SK-N-DZ (cell line): ENCODE results near the gene ATR. TPM values are rescaled to one million over a fixed set of nuclear protein-coding genes. Genes with fewer than 3 reads are reported as not detected.
"Not testable (repeated sequence)": the region's sequence is repeated elsewhere in the genome, so short reads cannot be mapped to it uniquely, and the experiment has no call there.

Source experiments
- DNase-seq: peaks from one replicate; pipeline ENCODE4 v3.0.0-alpha.2; 2015; ENCODE audit warnings: low spot score
- polyA plus RNA-seq, 2 experiments: library from polyadenylated mRNA; depleted of rRNA; stranded (reverse); fragments of >200 nt; gene quantifications; 2 replicates each; pipeline ENCODE4 v1.2.3, GENCODE V29; 2014

Gene ATR
- 13.4 and 18.3 TPM in 2 replicates for polyA plus RNA-seq (2014; cell fraction: cytosol; rRNA removed)
- polyA plus RNA-seq (2014; cell fraction: nucleus; rRNA removed), result 51.5 and 63.8 TPM in 2 replicates

DNA sequence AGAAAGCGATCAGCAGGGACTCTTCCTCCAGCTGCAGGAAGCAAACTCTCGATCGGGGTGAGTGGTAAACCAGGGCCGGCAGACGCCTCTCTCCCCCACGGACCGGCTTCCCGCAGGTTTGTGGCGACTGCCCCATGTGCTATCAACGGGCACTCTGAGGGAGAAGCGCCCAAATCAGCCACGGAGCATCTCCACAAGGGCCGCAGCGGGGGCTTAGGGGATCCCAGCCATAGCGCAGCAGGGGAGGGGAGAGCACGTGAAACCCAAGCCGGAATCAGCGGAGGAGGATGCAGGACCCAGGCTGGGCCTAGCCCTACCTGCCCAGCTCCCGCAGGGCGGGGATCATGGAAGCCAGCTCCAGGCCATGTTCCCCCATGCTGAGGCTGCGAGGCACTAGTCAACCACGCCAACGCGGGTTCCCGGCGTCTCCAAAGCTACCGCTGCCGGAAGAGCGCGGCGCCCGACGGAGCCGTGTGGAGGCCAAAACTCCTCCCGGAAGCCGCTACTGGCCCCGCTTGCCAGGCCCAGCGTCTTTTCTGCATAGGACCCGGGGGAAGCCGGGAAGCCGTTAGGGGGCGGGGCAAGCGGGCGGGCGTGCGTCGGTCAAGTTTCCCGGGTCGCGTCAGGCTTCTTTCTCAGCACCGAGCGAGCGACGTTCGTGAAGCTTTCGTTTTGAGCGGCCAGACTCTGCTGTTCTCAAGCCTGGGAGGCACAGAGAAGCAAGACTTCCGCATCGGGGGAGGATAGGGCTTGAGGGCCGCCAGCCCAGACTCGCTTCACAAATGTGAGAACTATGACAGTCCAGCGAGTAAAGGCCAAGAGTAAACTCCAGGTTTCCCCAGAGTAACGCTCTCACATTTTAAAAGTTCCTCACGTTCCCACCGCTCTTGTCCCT, at the start of gene ATR:
Gene ATR, minus strand, starts transcription at position 405 of the 895 bp plus-strand sequence. Its CDS starts 29 bp downstream, at position 376.
- DNase-seq, result peak; percentile 94

DNA sequence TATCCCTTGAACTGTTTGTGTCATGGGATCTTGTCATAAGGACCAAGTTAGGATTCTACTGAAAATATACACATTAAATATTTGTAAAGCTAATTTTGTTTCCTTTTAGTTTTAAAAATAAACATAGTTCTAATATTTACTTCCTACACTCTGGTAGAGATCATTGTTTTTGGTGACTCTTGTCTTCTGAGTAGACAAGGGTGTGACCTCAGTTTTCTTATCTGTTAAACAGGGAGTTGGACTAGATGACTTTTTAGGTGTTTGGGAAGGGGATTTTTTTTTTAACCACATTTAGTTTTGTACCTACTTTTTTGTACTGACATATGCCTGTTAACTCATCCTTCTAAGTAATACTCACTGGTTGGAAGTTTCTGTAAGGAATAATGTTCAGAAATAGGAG, 48.4 kb upstream of the ATR start:
- no peak for DNase-seq

DNA sequence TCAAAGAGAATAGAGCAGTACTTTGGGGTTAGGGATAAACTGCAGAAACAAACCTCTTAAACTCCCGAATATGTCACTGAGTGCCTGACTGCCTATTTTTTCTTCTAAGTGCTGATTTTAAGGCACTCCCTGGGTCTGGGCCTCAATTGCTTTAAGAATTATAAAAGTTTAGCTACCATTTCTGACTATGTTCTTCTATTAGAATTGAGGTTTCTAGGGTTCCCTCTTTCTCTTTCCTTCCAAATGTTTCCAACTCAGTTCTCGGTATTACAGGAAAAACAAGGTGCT, 46.6 kb upstream of the ATR start:
- no peak for DNase-seq

DNA sequence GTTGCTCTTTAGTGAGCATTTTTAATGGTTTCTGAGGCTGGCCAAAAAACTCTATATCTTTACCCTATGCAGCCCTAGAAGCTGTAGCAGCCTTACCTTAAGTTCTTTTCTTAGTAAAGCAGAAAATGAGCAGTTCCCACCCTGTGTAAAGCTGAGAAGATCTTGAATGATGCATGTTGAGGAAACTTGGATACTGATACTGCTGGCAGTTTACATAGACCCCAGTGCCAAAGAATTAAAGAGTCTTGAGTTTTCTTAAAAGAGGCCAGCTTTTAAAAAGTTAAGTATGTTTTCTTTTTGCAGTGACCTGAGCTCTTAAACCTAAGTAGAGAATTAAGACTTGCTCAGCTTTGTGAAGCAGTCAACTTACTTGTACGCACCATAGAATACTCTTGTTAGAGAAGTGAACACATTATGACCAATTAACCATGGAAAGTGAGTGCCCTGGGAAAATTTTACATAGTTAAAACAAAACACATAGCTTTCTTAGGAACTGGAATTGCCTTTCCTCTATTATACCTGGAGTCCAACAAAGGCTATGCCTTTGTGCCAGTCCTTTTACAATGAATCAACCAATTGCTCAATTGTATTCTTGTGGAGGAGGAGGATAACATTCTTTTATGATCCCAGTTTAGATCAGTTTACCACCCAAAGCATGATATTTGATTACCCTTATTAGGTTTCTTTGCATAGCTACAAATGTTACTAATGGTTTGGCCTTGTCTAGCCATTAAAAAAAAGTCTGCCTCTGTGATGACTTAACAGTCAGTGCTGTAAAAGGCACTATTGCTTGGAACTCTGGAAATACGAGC, 46.0 kb upstream of the ATR start:
- DNase-seq, result no peak

DNA sequence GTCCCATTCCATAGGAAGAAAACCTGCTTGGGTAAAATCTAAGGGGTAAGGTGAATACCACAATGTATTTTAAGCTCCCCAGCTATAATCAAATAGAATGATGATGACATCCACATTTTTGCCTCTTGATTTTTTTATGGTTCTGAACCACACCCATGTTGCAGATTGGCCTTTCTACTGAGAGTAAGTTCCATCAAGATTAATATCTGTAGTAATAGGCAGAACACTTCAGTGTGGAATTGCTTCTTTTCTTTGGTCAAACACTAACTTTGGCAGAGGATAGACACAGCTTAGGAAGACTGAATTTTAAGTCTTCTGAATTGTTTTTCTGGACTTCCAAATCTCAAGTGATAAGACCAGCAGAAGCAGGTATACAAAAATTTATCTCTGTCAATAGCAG, 44.7 kb upstream of the ATR start:
- no peak for DNase-seq

DNA sequence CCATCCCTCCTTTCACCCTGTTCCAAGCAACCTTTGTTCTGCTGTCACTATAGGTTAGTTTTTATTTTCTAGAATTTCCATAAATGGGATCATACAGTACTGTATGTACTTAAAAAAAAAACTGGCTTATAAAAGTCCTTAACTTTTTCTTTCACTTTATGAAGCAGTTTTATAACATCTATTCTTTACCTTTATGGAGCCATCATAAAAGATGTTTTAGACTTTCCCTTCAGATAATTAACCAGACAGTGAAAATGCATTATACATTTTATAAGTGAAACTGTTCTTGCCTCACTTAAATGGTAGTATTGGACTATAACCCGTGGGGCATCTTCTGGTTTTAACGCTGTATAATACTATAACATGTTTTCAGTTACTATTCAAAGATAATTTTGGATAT, 43.9 kb upstream of the ATR start:
- no peak for DNase-seq

DNA sequence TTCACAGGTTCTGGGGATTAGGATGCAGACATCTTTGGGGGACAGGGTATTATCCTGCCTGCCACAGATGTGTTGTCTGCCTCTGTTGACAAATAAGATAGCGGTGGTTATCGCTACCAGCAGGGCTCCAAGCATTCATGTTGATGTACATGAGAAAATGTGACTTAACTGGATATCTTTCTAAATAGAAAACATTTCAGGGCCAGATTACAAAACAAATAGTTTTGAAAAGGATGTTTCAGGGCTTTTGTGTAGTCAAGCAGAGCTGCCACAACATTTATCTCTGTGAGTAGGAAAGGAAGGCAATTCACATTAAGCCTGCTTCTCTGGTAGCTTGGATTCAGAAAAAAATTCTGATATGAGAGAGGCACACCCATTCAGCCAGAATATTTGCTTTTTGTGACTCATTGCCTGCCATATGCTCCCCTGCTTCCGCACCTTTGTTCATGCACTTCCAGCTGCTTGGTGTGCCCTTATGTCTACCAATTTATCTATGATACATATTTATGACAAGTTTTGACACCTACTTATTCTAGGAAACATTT, 40.5 kb upstream of the ATR start:
- DNase-seq, result no peak

DNA sequence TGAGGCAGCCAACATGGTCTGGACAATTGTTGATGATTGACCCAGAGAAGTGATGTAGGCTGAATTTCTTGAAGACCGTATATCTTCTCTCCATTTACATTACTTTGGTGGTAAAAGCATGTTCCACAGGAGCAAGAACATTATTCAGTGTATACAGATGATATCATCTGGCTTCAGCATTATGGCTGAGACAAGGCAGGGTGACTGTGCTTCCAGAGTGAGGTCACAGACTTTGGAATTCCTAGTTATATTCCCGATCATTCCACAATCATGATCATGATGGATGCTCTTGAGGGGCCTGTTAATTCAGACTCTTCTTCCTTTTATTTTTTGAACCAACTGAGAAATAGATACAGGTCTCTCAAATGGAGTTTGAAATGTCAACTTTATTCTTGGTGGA, 36.6 kb upstream of the ATR start:
- DNase-seq, result no peak

DNA sequence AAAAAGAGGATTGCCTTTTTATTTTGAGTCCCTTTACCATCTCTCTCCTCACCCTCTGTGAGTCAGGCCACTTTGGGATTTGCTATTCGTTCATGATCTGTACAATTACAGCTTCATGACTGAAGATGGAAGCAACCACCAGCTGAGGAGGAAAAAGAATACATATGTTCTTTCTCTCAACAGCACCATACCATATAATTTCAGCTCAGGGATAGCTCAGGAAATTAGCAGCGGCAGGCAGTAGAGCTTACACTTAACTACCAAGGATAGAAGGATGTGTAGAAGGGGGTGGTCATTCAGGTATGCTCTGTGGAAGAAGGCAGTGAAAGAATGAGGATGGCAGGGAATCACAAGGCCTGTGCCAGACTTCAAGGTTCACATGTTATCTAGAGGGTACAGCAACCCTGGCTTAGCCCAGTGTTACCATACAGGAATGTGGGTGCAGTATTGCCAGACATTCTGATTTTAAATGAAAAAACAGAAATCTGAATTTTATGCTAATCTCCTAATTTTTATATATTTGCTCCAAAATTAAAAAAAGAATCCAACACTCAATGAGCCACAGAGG, 35.6 kb upstream of the ATR start:
- DNase-seq, result no peak

DNA sequence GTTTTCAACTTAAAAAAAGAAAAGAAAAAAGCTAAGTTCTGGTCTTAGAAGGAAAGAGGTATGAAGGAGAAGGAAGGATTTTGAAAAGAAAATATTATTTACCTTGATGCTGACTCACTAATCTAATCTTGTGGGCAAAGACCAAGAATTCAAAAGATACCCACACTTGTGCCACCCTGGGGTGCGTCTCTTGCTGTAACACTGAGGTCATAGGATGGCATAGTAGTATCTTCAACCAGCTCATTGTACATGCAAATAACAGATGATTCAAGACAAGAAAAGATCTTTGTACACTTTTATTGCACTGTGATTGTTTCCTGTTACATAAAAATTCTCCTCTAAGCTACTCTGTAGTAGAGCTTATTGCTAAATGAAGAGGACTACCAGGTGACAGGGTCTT, 35.0 kb upstream of the ATR start:
- DNase-seq, result no peak

DNA sequence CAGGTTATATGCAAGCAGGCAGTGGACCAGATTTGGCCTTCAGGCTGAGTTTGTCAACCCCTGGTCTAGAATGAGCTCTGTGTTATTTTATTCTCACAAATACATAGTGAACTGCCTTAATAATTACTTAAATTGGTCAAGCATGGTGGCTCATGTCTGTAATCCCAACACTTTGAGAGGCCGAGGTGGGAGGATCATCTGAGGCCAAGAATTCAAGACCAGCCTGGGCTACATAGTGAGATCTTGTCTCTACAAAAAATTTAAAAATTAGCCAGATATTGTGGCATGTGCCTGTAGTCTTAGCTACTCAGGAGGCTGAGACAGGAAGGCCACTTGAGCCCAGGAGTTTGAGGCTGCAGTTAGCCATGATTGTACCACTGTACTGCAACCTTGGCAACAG, 32.7 kb upstream of the ATR start:
- no peak for DNase-seq

DNA sequence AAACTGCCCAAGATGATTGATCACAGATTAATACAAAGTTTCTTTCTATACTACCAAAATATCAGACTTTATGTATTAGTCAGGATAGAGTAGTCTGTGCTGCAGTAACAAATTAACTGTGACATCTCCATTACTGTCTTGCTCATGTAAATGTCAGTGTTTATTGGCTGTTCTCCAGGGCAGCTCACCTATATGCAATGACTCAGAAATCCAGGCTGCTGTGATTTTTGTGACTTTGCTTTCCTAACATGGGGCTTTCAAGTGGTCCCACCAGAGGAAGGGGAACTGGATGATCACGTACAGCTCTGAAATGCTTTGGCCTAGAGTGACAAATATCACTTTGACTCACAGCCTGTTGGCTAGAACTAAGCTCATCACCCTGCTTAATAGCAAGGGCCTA, 30.6 kb upstream of the ATR start:
- no peak for DNase-seq

DNA sequence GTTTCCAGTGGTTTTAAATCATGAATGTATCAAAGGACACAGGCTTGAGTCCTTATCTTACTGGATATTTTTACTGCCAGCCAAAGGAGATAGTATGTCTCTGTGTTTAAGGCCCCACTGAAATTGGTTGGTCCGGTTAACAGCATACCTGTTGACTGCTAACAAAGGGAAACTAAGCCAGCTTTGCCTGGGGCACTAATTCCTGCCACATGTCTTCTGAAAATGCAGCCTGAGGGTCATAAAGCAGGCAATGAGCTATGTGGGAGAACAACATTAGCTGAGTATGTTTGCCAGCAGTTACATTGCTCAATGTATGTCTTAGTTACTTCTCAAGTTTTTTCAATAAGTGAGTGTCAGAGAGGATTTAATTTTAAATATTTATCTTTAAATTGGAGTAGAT, 30.1 kb upstream of the ATR start:
- no peak for DNase-seq

DNA sequence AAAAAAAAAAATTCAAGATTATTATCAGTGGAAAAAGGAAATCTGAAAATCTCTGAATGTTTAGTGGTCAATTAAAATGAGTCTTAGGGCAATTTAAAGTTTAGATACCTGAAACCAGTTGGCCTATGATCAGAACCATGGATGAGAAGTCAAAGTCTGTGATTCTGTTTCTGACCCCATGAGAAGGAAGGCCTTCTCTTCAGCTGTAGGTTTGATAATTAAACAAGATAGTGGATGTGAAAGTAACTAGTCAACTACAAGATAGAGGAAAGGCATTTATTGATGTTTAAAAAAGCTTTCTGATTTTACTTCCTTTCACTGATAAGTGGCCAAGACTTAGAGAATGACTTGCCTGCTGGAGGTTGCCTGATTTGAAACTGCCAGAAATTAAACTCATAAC, 26.4 kb upstream of the ATR start:
- no peak for DNase-seq

DNA sequence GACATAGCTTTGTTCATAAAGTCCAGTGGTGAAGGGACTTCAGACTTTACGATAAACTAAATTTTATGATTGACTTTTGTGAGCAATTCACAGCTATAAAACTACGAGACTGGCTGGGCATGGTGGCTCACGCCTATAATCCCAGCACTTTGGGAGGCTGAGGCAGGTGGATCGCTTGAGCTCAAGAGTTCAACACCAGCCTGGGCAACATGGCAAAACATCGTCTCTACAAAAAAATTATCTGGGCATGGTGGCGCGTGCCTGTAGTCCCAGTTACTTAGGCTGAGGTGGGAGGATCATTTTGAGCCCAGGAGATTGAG, 24.8 kb upstream of the ATR start:
- not testable (repeated sequence) for DNase-seq

DNA sequence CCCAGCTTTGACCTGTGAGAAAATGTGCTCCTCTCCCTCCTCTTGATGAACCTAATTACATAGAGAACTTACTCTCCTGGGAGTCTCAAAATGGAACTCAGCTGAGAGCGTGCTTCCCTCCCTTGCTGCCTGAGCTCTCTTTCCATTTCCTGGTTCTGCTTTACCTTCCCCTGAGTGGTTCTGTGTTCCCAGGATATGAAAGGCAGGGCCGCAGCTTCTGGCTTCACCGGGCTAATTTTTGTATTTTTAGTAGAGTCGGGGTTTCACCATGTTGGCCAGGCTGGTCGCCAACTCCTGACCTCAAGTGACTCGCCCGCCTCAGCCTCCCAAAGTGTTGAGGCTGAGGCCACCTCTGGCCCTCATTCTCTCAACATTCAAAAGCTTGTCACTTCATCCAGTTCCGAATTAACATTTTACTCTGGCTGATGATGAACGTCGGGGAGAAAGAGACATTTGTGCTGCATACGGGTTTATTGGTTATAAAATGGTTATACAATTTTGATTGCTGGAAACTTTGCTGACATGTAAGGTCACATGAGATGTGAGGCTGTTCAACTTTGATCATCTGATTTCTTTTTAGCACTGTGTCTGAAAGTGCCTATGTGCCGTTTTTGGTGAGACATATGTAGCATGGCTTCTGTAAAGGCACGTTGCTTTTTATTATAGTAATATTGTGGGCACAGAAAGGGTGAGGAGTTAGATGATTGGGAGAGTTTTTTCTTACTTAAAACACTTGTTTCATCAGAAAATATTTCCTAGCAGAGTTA, 24.3 kb upstream of the ATR start:
- no peak for DNase-seq

DNA sequence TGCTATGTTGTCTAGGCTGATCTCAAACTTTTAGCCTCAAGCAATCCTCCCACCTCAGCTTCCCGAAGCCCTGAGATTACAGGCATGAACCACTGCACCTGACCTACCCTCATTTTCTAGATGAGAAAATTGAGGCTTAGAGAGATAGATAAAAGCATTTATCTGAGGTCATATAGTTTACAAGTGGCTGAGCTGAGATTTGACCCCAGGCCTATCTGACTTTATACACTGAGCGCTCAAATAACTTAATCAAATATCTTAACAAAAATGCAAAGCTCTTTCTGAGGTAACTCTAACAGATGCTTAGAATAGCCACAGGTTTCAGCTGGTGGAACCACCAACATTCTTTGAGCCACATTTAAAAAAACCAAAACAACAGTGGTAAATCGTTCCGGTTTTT, 23.2 kb upstream of the ATR start:
- no peak for DNase-seq

DNA sequence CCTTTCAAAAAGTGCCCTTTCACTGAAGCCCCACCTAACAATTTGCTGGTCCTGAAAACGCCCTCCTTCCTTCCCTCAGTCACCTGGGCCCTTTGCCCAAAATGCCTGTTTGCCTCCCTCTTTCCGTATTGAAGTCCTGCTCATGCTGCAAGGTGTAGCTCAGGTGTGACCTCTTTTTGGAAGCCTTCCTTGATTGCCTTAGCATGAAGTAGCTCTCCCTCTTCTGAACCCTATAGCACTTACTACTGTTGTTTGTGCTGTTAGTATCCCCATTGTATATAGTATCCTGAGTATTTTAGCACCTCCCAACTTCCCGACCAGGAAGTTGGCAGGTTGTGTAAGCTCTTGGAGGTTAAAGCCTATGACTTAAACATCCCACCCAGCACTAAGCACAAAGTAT, 19.4 kb upstream of the ATR start:
- DNase-seq, result no peak

DNA sequence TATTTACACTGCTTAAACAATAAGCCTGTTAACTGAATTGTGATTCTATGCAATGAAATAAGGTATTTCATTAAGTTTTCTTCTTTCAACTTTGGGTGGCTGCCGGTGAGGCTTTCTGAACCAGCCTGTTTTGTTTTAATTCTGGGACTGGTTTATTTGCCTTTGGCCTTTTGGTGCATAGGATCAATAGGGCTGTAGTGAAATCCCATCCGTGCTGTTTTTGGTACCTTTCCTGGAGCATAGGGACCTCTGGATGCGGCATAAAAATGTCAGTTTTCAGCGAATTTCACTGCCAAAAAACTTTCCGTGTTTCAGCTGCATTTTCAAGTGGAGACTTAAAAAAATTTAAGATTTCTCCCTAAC, 18.2 kb upstream of the ATR start:
- no peak for DNase-seq

DNA sequence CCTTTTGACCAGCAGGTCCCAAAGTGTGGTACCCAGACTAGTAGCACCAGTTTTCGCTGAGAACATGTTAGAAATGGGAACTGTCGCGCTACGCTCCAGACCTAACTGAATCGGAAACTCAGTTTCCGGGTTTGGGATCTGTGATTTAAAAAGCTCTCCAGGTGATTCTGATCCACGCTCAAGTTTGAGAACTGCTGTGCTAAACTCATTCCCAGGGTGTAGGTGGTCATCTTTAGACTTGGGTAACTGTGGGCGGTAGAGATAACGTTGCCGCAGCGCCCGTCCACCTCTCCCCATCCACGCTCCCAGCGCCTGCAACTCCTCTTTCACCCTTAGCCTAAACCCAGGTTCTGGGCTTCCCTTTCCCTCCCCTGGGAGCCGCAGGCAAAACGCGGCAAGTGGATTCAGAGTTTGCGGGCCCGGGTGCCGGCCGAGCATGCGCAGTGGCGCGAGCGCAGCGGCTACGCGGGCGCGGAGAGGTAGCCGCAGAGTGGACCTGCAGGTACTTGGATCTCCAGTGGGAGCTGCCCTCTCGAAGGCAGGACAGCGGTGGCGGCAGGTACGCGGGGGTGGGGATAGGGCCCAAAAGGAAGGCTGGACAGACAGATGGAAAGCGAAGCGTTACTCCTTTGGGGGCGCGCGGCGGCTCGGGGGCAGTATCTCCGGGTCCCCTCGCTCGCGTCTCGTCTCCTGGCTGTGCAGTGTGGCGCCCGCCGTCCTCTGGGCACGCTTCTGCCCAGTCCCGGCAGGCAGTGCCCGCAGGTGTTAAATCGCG, 17.6 kb upstream of the ATR start, which contains the start of gene PLS1:
Gene PLS1, plus strand, starts transcription at position 443 of the 775 bp plus-strand sequence. CDS start 67,845 bp downstream, outside the sequence.
- DNase-seq, result peak; percentile 89

DNA sequence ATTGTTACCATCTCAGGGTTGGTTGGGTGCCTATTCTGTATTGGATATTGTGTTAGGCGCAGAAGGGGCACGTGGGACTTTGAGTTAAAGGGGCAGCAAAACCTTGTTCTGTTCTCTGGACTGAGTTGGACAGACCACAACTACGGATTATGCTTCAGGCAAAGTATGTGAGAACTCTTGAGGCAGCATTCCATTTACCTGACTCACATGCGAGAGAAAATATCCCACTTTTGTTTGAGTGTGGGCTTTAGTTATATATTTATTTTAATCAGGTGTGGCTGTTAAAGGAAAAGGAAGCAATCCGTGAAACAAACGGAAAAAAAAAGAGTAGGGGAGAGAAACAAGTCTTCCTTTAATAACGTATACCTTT, 17.0 kb upstream of the ATR start:
- no peak for DNase-seq
